ENCODE data around the gene SMIM5.

Gene SMIM5

DNA sequence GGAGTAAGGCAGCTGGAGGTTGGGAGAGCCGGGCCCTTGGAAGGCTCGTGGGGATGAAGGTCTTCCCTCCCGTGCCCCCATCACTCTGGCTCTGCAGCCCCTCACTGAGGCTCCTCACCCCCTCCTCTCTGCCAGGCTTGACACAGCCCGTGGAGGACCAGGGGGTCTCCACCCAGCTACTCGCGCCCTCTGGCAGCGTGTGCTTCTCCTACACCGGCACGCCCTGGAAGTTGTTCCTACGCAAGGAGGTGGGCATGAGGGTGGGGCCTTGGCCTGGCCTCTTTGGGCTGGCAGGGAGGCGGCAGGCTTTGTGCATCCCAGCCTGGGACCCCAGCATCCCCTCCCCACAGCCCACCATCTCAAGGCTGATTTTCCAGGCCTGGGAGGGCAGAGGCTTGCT, 15.6 kb upstream of the SMIM5 start:
- intact Hi-C loops (cut with DNase I; ENCODE audit: low total_unique reads) = no loop called here
- peaks cover 0 to 99% (median 87%) of the 10 kb centered on the region in 3 donors for H3K36me3 ChIP-seq
- no peak for DNase-seq
- H3K27me3 ChIP-seq = peaks cover 0 to 2% of the 10 kb centered on the region in 2 donors
- no peaks in the 10 kb centered on the region for H3K9me3 ChIP-seq
- no peak overlapping the region for H3K4me3 ChIP-seq
- no peak overlapping the region for H3K27ac ChIP-seq
- TF ChIP-seq, protein P1, sequence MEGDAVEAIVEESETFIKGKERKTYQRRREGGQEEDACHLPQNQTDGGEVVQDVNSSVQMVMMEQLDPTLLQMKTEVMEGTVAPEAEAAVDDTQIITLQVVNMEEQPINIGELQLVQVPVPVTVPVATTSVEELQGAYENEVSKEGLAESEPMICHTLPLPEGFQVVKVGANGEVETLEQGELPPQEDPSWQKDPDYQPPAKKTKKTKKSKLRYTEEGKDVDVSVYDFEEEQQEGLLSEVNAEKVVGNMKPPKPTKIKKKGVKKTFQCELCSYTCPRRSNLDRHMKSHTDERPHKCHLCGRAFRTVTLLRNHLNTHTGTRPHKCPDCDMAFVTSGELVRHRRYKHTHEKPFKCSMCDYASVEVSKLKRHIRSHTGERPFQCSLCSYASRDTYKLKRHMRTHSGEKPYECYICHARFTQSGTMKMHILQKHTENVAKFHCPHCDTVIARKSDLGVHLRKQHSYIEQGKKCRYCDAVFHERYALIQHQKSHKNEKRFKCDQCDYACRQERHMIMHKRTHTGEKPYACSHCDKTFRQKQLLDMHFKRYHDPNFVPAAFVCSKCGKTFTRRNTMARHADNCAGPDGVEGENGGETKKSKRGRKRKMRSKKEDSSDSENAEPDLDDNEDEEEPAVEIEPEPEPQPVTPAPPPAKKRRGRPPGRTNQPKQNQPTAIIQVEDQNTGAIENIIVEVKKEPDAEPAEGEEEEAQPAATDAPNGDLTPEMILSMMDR (IDR thresholded peaks at IDR 0.05) = no peak
- no peaks in the 10 kb centered on the region for H3K4me1 ChIP-seq

DNA sequence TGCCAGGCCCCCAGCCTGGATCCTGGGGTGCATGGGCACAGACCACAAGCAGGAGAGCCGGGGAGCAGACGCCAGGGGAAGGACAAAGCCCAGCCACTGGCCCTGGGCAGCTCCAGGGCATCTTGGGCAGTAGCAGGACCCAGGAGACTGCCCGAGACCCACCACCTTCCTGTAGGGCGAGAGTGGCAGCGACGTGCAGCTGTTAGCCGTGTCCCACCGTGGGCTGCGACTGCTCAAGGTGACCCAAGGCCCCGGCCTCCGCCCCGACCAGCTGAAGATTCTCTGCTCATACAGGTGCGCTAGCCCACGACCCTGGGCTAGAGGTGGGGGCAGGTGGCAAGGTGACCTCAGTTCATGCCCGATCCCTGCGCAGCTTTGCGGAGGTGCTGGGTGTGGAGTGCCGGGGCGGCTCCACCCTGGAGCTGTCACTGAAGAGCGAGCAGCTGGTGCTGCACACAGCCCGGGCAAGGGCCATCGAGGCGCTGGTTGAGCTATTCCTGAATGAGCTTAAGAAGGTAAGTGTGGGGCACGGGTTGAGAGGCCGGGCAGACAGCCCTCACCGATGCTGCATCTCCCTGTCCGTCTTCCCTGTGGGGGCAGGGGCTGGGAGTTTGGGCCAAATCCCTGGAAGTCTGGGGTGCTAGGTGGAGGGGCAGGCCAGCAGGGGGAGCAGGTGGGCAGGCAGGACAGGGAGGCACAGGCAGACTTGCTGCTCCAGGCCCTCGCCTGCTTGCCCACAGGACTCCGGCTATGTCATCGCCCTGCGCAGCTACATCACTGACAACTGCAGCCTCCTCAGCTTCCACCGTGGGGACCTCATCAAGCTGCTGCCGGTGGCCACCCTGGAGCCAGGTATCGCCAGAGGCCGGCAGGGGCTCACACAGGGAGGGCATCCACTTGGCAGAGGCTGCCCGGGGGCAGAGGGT, 13.5 kb upstream of the SMIM5 start:
- H3K4me3 ChIP-seq = no peak overlapping the region
- H3K27me3 ChIP-seq = peaks cover 0 to 2% of the 10 kb centered on the region in 2 donors
- intact Hi-C loops (cut with DNase I; ENCODE audit: low total_unique reads) = no loop called here
- TF ChIP-seq, protein P1 (IDR thresholded peaks at IDR 0.05) = peak; percentile 11 to 13
- no peaks in the 10 kb centered on the region for H3K9me3 ChIP-seq
- H3K27ac ChIP-seq = no peak overlapping the region
- no peak for DNase-seq
- H3K36me3 ChIP-seq = peaks cover 0 to 97% (median 67%) of the 10 kb centered on the region in 3 donors
- H3K4me1 ChIP-seq = no peaks in the 10 kb centered on the region

DNA sequence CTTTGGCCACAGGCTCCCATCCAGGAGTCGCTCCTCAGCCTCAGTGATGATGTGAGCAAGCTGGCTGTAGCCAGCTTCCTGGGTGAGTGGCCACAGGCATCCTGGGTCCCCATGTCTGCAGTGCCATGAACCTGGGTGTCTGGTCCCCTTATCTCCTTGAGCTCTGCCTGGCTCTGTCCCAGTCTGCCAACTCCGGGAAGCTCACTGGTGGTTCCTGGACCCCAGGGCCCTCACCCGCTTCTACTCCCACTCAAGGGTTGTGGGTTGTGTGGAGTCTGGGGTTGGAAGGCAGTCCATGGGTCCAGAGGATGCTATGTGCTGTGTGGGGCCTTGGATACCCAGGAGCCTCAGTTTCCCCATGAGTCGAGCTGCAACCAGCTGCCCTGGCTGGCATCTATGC, 11.7 kb upstream of the SMIM5 start:
- no peak overlapping the region for H3K27ac ChIP-seq
- peaks cover 0 to 97% (median 69%) of the 10 kb centered on the region in 3 donors for H3K36me3 ChIP-seq
- intact Hi-C loops (cut with DNase I; ENCODE audit: low total_unique reads) = no loop called here
- no peaks in the 10 kb centered on the region for H3K4me1 ChIP-seq
- no peaks in the 10 kb centered on the region for H3K9me3 ChIP-seq
- no peak for DNase-seq
- TF ChIP-seq, protein P1 (IDR thresholded peaks at IDR 0.05) = no peak
- no peak overlapping the region for H3K4me3 ChIP-seq
- H3K27me3 ChIP-seq = peaks cover 0 to 2% of the 10 kb centered on the region in 2 donors

DNA sequence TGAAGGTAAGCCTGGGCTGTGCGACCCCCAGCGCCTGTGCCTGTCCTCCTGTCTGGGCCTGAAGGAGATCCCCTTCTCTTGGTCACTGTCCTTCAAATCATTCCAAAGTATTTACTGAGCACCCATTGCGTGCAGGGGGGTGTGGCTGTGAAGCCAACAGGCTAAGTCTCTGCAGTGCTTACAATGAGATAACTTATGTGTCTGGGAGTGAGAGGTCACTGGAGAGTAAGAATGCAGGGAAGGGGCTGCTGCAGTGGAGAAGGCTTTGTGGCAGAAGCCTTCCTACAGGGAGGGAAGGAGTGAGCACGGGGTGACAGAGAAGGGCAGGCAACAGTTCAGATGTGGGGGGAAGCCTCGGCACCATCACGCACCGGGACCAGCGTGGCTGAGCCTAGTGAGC, 11.2 kb upstream of the SMIM5 start:
- intact Hi-C loops (cut with DNase I; ENCODE audit: low total_unique reads) = no loop called here
- Histone ChIP-seq H3K27me3 (peaks cover 0 to 2% of the 10 kb centered on the region in 2 donors), H3K27ac (no peak overlapping the region), H3K4me3 (no peak overlapping the region), H3K9me3 (no peaks in the 10 kb centered on the region), H3K4me1 (no peaks in the 10 kb centered on the region), H3K36me3 (peaks cover 0 to 97% (median 65%) of the 10 kb centered on the region in 3 donors)
- TF ChIP-seq, protein P1 (IDR thresholded peaks at IDR 0.05) = no peak
- DNase-seq = no peak

DNA sequence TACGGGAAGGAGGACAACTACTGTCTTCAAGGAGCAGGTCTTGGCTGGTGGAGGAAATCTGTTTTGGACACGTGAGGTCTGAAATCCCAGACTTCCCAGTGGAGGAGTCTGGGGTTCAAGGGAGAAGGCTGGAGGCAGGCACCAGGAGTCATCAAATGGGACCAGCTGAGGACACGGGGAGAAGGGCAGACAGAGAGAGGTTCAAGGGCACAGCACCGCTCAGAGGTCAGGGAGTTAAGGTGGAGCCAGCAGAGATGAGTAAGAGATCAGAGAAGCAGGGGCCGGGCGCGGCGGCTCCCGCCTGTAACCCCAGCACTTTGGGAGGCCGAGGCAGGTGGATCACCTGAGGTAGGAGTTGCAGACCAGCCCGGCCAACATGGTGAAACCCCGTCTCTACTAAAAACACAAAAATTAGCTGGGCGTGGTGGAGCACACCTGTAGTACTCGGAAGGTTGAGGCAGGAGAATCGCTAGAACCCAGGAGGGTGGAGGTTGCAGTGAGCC, 10.4 kb upstream of the SMIM5 start:
- H3K36me3 ChIP-seq = peaks cover 0 to 95% (median 58%) of the 10 kb centered on the region in 3 donors
- no peak for DNase-seq
- intact Hi-C loops (cut with DNase I; ENCODE audit: low total_unique reads) = no loop called here

More for the DNA sequence above, 10.4 kb upstream of the SMIM5 start:
- TF ChIP-seq, protein P1 (IDR thresholded peaks at IDR 0.05) = no peak
- H3K27ac ChIP-seq = no peak overlapping the region
- no peaks in the 10 kb centered on the region for H3K4me1 ChIP-seq
- H3K4me3 ChIP-seq = no peak overlapping the region
- H3K9me3 ChIP-seq = no peaks in the 10 kb centered on the region
- peaks cover 0 to 2% of the 10 kb centered on the region in 2 donors for H3K27me3 ChIP-seq
